Endothelial cell of umbilical vein (primary cell): ENCODE data around the gene TNFAIP8L1. TPM values are rescaled to one million over a fixed set of nuclear protein-coding genes. Genes with fewer than 3 reads are reported as not detected.

ENCODE experiments used
- Bru-seq: library from RNA; stranded (reverse); fragments of 400-500 nt; gene quantifications from one replicate; lab custom pipeline; 2021; lab: Mats Ljungman, UMichigan
- BruChase-seq, 2 experiments: library from RNA; stranded (reverse); fragments of 400-500 nt; gene quantifications; one replicate each; lab custom pipeline; 2021; lab: Mats Ljungman, UMichigan
- BruUV-seq: library from RNA; stranded (reverse); fragments of 400-500 nt; replicated peaks from 2 replicates; lab custom pipeline; 2021; lab: Mats Ljungman, UMichigan
- CTCF ChIA-PET: fragments of 300-600, 350-600 bp; sonication (Branson Sonifier 250); formaldehyde crosslinking; loops from one replicate; lab custom pipeline; 2021; ENCODE audit warnings: antibody characterized with exemption, inconsistent platforms; lab: Charles Lee
- POLR2A ChIA-PET: fragments of 300-600, 350-600 bp; sonication (Branson Sonifier 250); formaldehyde crosslinking; loops from one replicate; lab custom pipeline; 2021; ENCODE audit warnings: antibody characterized with exemption, inconsistent platforms; lab: Charles Lee
- DNase-seq: peaks from one replicate; pipeline ENCODE4 v3.0.0-alpha.2; 2011; ENCODE audit warnings: low read depth, low spot score
- FAIRE-seq: peaks from 2 replicates; lab custom pipeline; 2011; peaks lifted over from hg19 to GRCh38; lab: Jason Lieb, UNC
- H2AFZ ChIP-seq: 2 replicates; pipeline ENCODE4 v1.6.0; 2012; ENCODE audit warnings: low read depth, low read length, control low read depth, inconsistent platforms
- H3K27ac ChIP-seq: 2 replicates; pipeline ENCODE4 v1.5.1; 2011; ENCODE audit warnings: low read depth, mild to moderate bottlenecking, control low read depth, low read length, moderate library complexity; ENCODE audit not compliant: insufficient read depth
- H3K27me3 ChIP-seq, 2 experiments: 2 replicates each; pipeline versions ENCODE4 v1.6.0 to v1.6.1; 2011; ENCODE audit warnings: low read length in 2 of 2, mixed read lengths in 1 of 2; ENCODE audit not compliant: control insufficient read depth in 2 of 2, insufficient read depth in 2 of 2
- H3K36me3 ChIP-seq, 2 experiments: 2 replicates in 1 of 2; 3 replicates in 1 of 2; pipeline ENCODE4 v1.5.1; 2011; ENCODE audit warnings: low read length in 2 of 2, mild to moderate bottlenecking in 1 of 2, moderate library complexity in 1 of 2; ENCODE audit not compliant: control insufficient read depth in 2 of 2, insufficient read depth in 2 of 2; ENCODE audit errors: extremely low read depth in 1 of 2
- H3K4me1 ChIP-seq: 3 replicates; pipeline ENCODE4 v1.5.1; 2011; ENCODE audit warnings: mild to moderate bottlenecking, low read length; ENCODE audit not compliant: control insufficient read depth, insufficient read depth; ENCODE audit errors: extremely low read depth
- H3K4me2 ChIP-seq: 2 replicates; pipeline ENCODE4 v1.6.1; 2011; ENCODE audit warnings: low read length, control low read depth, mixed read lengths; ENCODE audit not compliant: insufficient read depth
- H3K4me3 ChIP-seq, 3 experiments: fragments of 200-600 bp in 1 of 3; sonication (generic), shearing (Covaris generic) in 1 of 3; replicated peaks in 1 of 3; 2 replicates each; pipeline ENCODE4 v1.5.1; 2011 to 2016; ENCODE audit warnings: control low read depth in 3 of 3, low read length in 3 of 3, mild to moderate bottlenecking in 2 of 3, inconsistent platforms in 1 of 3, low read depth in 1 of 3, moderate library complexity in 1 of 3; ENCODE audit not compliant: insufficient read depth in 1 of 3
- H3K79me2 ChIP-seq: 2 replicates; pipeline ENCODE4 v1.6.0; 2012; ENCODE audit warnings: low read length, inconsistent platforms; ENCODE audit not compliant: control insufficient read depth, insufficient read depth
- H3K9ac ChIP-seq: replicated peaks from 2 replicates; pipeline ENCODE3; 2011; ENCODE audit warnings: low read length, control low read depth; ENCODE audit not compliant: insufficient read depth; ENCODE audit errors: extremely low read depth
- H3K9me1 ChIP-seq: replicated peaks from 3 replicates; pipeline ENCODE4 v1.6.0; 2011; ENCODE audit warnings: mild to moderate bottlenecking, low read length; ENCODE audit not compliant: control insufficient read depth, insufficient read depth; ENCODE audit errors: extremely low read depth
- H3K9me3 ChIP-seq: replicated peaks from 2 replicates; pipeline ENCODE4 v1.5.1; 2012; ENCODE audit warnings: low read length, inconsistent platforms; ENCODE audit not compliant: control insufficient read depth, insufficient read depth
- H4K20me1 ChIP-seq: replicated peaks from 2 replicates; pipeline ENCODE3; 2011; ENCODE audit warnings: mild to moderate bottlenecking, low read length; ENCODE audit not compliant: control insufficient read depth, insufficient read depth; ENCODE audit errors: extremely low read depth
- FOS ChIP-seq: IDR thresholded peaks from 2 replicates; pipeline ENCODE4 v1.6.1; 2011; ENCODE audit warnings: mild to moderate bottlenecking, low read length, moderate library complexity, borderline replicate concordance; ENCODE audit not compliant: insufficient read depth
- GATA2 ChIP-seq: IDR thresholded peaks from 2 replicates; pipeline ENCODE4 v1.7.0; 2011; ENCODE audit warnings: low read depth, mild to moderate bottlenecking, moderate library complexity, mixed read lengths, low read length; ENCODE audit not compliant: insufficient read length, insufficient read depth
- MAX ChIP-seq: IDR thresholded peaks from 2 replicates; pipeline ENCODE4 v1.6.1; 2011; ENCODE audit not compliant: insufficient read depth, insufficient read length
- POLR2A ChIP-seq: IDR thresholded peaks from 2 replicates; pipeline ENCODE4 v1.6.1; 2012; ENCODE audit warnings: low read depth, mild to moderate bottlenecking, control low read depth, low read length
- POLR2AphosphoS5 ChIP-seq: IDR thresholded peaks from 2 replicates; pipeline ENCODE4 v1.6.1; 2012; ENCODE audit warnings: low read depth, mild to moderate bottlenecking, control low read depth, low read length, moderate library complexity; ENCODE audit not compliant: insufficient read depth
- dilution Hi-C: fragments of 300-500 bp; cut with MboI; formaldehyde crosslinking; loops from one replicate; pipeline ENCODE4 v1.15.0; 2019; ENCODE audit warnings: low sequenced_read_pairs; ENCODE audit not compliant: extremely low pct_ligation_motif_present
- intact Hi-C: fragments of 100-400 bp; cut with micrococcal nuclease; formaldehyde crosslinking; loops from one replicate; pipeline ENCODE4 v1.10.0; 2022
- long read RNA-seq: library from polyadenylated mRNA; stranded (forward); transcript quantifications from one replicate; pipeline ENCODE4 v2.0.0, GENCODE V29; 2021
- polyA minus RNA-seq, 3 experiments: library from RNA; depleted of rRNA, polyadenylated mRNA; stranded (reverse); fragments of >200 nt; gene quantifications; 1 replicate in 1 of 3; 2 replicates in 2 of 3; pipeline ENCODE4 v1.2.3, GENCODE V29; 2011
- polyA plus RNA-seq, 4 experiments: library from polyadenylated mRNA; depleted of rRNA in 3 of 4; stranded (reverse) in 3 of 4; unstranded in 1 of 4; fragments of >200 nt; gene quantifications; 2 replicates each; pipeline versions ENCODE4 v1.2.1 to v1.2.3, GENCODE V29; 2011 to 2012; ENCODE audit warnings: missing spikeins in 1 of 4
- total RNA-seq: library from RNA; stranded (reverse); gene quantifications from 2 replicates; pipeline ENCODE4 v1.2.3, GENCODE V29; 2021

TNFAIP8L1 gene
- total RNA-seq (53.7 and 56.1 TPM in 2 replicates), polyA plus RNA-seq (40.0 and 44.8 TPM in 2 replicates), polyA minus RNA-seq (32.6 and 35.4 TPM in 2 replicates), Bru-seq, nascent RNA (percentile 67 among the genes with signal in this experiment), BruChase-seq, experiment 1, labeled RNA remaining after a 6-hour chase (percentile 87 among the genes with signal in this experiment), BruChase-seq, experiment 2, labeled RNA remaining after a 2-hour chase (percentile 86 among the genes with signal in this experiment)
- 33.4 and 37.4 TPM in 2 replicates for polyA plus RNA-seq (2011; cell fraction: cytosol; rRNA removed)
- polyA plus RNA-seq (2011; cell fraction: nucleus; rRNA removed), result 19.3 and 19.4 TPM in 2 replicates
- 21.5 and 29.8 TPM in 2 replicates for polyA plus RNA-seq (2012)
- polyA minus RNA-seq (2011; cell fraction: cytosol; rRNA and poly(A)+ RNA removed), result 1.2 TPM
- polyA minus RNA-seq (2011; cell fraction: nucleus; rRNA and poly(A)+ RNA removed), result 15.8 and 24.1 TPM in 2 replicates
- long read RNA-seq, transcript TNFAIP8L1-201 (2 exons, 3,814 nt), result major isoform, 28 of 107 reads
- long read RNA-seq, partial matches to known transcripts, result 0 of 107 reads
- long read RNA-seq, other reads (novel, unspliced or antisense), result 79 of 107 reads

DNA sequence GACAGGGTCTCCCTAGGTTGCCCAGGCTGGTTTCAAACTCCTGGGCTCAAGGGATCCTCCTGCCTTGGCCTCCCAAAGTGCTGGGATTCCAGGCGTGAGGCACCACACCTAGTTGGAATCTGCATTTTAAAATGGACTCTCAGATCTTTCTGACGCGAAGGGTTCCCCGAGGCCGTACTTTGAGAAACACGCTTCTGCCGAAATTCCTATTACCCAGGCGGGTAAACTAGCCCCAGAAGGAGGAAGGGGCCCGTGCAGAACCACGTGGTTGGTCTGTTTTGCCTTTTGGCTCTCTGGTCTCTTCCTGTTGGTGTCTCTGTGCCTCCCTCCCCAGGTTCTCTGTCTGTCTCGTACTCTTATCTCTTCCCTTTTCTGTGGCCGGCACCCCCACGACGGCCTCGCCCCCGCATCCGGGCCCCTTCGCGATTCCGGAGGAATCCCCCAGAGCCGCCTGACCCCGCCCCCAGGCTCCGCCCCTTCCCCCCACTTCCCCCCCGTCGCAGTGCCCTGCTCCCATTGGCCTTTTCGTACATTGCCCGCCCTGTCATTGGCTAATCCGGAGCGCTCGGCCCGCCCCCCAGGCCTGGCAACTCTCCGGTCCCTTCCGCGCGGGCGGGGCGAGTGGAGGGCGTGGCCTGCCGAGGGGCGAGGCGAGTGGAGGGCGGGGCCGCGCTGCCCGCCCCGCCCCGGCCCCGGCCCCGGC lies at the start of gene TNFAIP8L1:
Gene TNFAIP8L1, plus strand, starts transcription at position 689 of the 703 bp plus-strand sequence. CDS start 12,354 bp downstream, outside the sequence.
- H3K4me1 ChIP-seq, result peaks cover 41% of the 10 kb centered on the region
- peak within 1 kb of the TSS; percentile 73 for H2AFZ ChIP-seq
- ChIA-PET CTCF (interaction anchor here (1.0 to 3.7 kb wide), 5 partner anchors 50 to 115 kb away, joined by 3 to 66 read pairs (median 5); no protein-coding TSS in a partner anchor), POLR2A (no interaction called here)
- H3K27me3 ChIP-seq, result no peaks in the 10 kb centered on the region
- no peaks in the 10 kb centered on the region for H4K20me1 ChIP-seq
- peaks cover 0 to 6% of the 10 kb centered on the region in 2 experiments for H3K36me3 ChIP-seq
- peak within 1 kb of the TSS; percentile 49 for H3K9ac ChIP-seq
- peak within 1 kb of the TSS; percentile 76 for H3K4me2 ChIP-seq
- no peaks in the 10 kb centered on the region for H3K9me3 ChIP-seq
- dilution Hi-C loops (no loop called here), intact Hi-C loops (loop anchor here (1.0 to 5.0 kb wide), 4 partner anchors 80 to 237 kb away; partner anchors contain the start of genes CHAF1A, DPP9, HDGFL2 and SEMA6B)
- peak within 1 kb of the TSS; percentile 48 for H3K27ac ChIP-seq
- DNase-seq, result peak; percentile 94
- TF ChIP-seq GATA2 (peak; percentile 54), POLR2A (no peak), MAX (peak; percentile 90), FOS (no peak), POLR2AphosphoS5 (peak; percentile 62)
- H3K9me1 ChIP-seq, result no peaks in the 10 kb centered on the region
- H3K79me2 ChIP-seq, result peaks cover 37% of the 10 kb centered on the region
- peak; percentile 96 for FAIRE-seq
- no TSS peak for BruUV-seq
- H3K4me3 ChIP-seq, result peak within 1 kb of the TSS; percentile 68 to 79 (median 69)
